Astrocyte (in vitro differentiated cells and primary cell): ENCODE measurements around the gene TMC8.

ENCODE experiments used
- CTCF ChIP-seq: IDR thresholded peaks from 2 replicates; pipeline ENCODE4 v1.5.1; 2011; ENCODE audit warnings: low read depth, mild to moderate bottlenecking, inconsistent platforms, low read length, moderate library complexity; ENCODE audit not compliant: insufficient read depth
- EZH2 ChIP-seq: IDR thresholded peaks from 2 replicates; pipeline ENCODE4 v1.6.1; 2012; ENCODE audit warnings: mild to moderate bottlenecking, low read length, inconsistent platforms; ENCODE audit not compliant: insufficient read depth

GRCh38 chr17:78107976-78108725 lies 22.4 kb upstream of the TMC8 start:
- TF ChIP-seq CTCF (no peak), EZH2 (no peak)
